H9 (cell line): ENCODE measurements around the gene IL16. TPM values are rescaled to one million over a fixed set of nuclear protein-coding genes. Genes with fewer than 3 reads are reported as not detected.

Source experiments
- DNase-seq: peaks from one replicate; pipeline ENCODE4 v3.0.0-alpha.2; 2017
- H2AFZ ChIP-seq: one replicate; pipeline ENCODE4 v1.6.1; 2013; ENCODE audit warnings: mild to moderate bottlenecking, low read length, control low read depth, moderate library complexity
- H2AK5ac ChIP-seq: 2 replicates; pipeline ENCODE4 v1.6.1; 2013; ENCODE audit warnings: low read length, control low read depth, mixed read lengths; ENCODE audit not compliant: insufficient read length
- H2BK120ac ChIP-seq: one replicate; pipeline ENCODE4 v1.6.1; 2013; ENCODE audit warnings: low read depth, mild to moderate bottlenecking, low read length, control low read depth, inconsistent platforms; ENCODE audit not compliant: poor library complexity, severe bottlenecking
- H2BK12ac ChIP-seq: 2 replicates; pipeline ENCODE4 v1.6.1; 2013; ENCODE audit warnings: low read length, control low read depth, mixed read lengths, low read depth; ENCODE audit not compliant: insufficient read length
- H2BK15ac ChIP-seq: 2 replicates; pipeline ENCODE4 v1.6.1; 2013; ENCODE audit warnings: low read depth, low read length, control low read depth
- H2BK20ac ChIP-seq: one replicate; pipeline ENCODE4 v1.6.1; 2013; ENCODE audit warnings: low read depth, mild to moderate bottlenecking, low read length, control low read depth, inconsistent platforms; ENCODE audit not compliant: poor library complexity, severe bottlenecking
- H2BK5ac ChIP-seq: 2 replicates; pipeline ENCODE4 v1.6.1; 2013; ENCODE audit warnings: low read length, control low read depth, mixed read lengths; ENCODE audit not compliant: insufficient read length
- H3K14ac ChIP-seq: 2 replicates; pipeline ENCODE4 v1.6.1; 2013; ENCODE audit warnings: low read length, control low read depth; ENCODE audit not compliant: insufficient read depth
- H3K18ac ChIP-seq: 2 replicates; pipeline ENCODE4 v1.6.1; 2013; ENCODE audit warnings: low read depth, mild to moderate bottlenecking, mixed read lengths, low read length, control low read depth; ENCODE audit not compliant: insufficient read length
- H3K23ac ChIP-seq: 2 replicates; pipeline ENCODE4 v1.6.1; 2013; ENCODE audit warnings: low read length, control low read depth, mixed read lengths, low read depth; ENCODE audit not compliant: insufficient read length
- H3K23me2 ChIP-seq: 2 replicates; pipeline ENCODE4 v1.6.1; 2013; ENCODE audit warnings: low read depth, mild to moderate bottlenecking, mixed read lengths, low read length, control low read depth; ENCODE audit not compliant: insufficient read length, poor library complexity, severe bottlenecking
- H3K27ac ChIP-seq: 2 replicates; pipeline ENCODE4 v1.5.1; 2013; ENCODE audit warnings: low read length, control low read depth, mixed read lengths, low read depth; ENCODE audit not compliant: insufficient read length
- H3K27me3 ChIP-seq: 2 replicates; pipeline ENCODE4 v1.6.1; 2013; ENCODE audit warnings: low read length, control low read depth, inconsistent platforms; ENCODE audit not compliant: insufficient read depth
- H3K4ac ChIP-seq: 2 replicates; pipeline ENCODE4 v1.6.1; 2013; ENCODE audit warnings: low read depth, mild to moderate bottlenecking, control low read depth, inconsistent platforms, low read length, moderate library complexity
- H3K4me1 ChIP-seq: 2 replicates; pipeline ENCODE4 v1.6.1; 2013; ENCODE audit warnings: low read length, control low read depth, inconsistent platforms; ENCODE audit not compliant: insufficient read depth
- H3K4me2 ChIP-seq: 2 replicates; pipeline ENCODE4 v1.6.1; 2013; ENCODE audit warnings: low read length, control low read depth, mixed read lengths; ENCODE audit not compliant: insufficient read length, insufficient read depth
- H3K56ac ChIP-seq: 2 replicates; pipeline ENCODE4 v1.6.1; 2013; ENCODE audit warnings: low read depth, mild to moderate bottlenecking, mixed read lengths, low read length, control low read depth; ENCODE audit not compliant: insufficient read length
- H3K79me1 ChIP-seq: 2 replicates; pipeline ENCODE4 v1.6.1; 2013; ENCODE audit warnings: low read depth, mild to moderate bottlenecking, moderate library complexity, low read length, control low read depth, inconsistent platforms; ENCODE audit not compliant: insufficient read depth, poor library complexity, severe bottlenecking
- H3K79me2 ChIP-seq: 2 replicates; pipeline ENCODE4 v1.6.1; 2013; ENCODE audit warnings: low read length, control low read depth, inconsistent platforms; ENCODE audit not compliant: insufficient read depth
- H3K9ac ChIP-seq: 2 replicates; pipeline ENCODE4 v1.6.1; 2013; ENCODE audit warnings: low read length, control low read depth, mixed read lengths; ENCODE audit not compliant: insufficient read length; ENCODE audit errors: extremely low read depth
- H3K9me3 ChIP-seq: one replicate; pipeline ENCODE4 v1.6.1; 2013; ENCODE audit warnings: low read depth, low read length, inconsistent platforms; ENCODE audit not compliant: control insufficient read depth
- H3T11ph ChIP-seq: one replicate; pipeline ENCODE4 v1.6.1; 2013; ENCODE audit warnings: mild to moderate bottlenecking, low read length, control low read depth, inconsistent platforms
- H4K20me1 ChIP-seq: one replicate; pipeline ENCODE4 v1.6.1; 2013; ENCODE audit not compliant: control insufficient read depth, insufficient read length, insufficient read depth
- H4K5ac ChIP-seq: 2 replicates; pipeline ENCODE4 v1.6.1; 2013; ENCODE audit warnings: low read depth, mild to moderate bottlenecking, mixed read lengths, low read length, control low read depth; ENCODE audit not compliant: insufficient read length
- H4K8ac ChIP-seq: replicated peaks from 2 replicates; pipeline ENCODE4 v1.6.1; 2013; ENCODE audit warnings: low read length, control low read depth, mixed read lengths, low read depth; ENCODE audit not compliant: insufficient read length
- H4K91ac ChIP-seq: 2 replicates; pipeline ENCODE4 v1.6.1; 2013; ENCODE audit warnings: low read depth, mild to moderate bottlenecking, moderate library complexity, mixed read lengths, low read length, control low read depth; ENCODE audit not compliant: insufficient read length
- H3K27ac Mint-ChIP-seq, 3 experiments: 2 replicates in 2 of 3; 3 replicates in 1 of 3; pipeline ENCODE4 v1.8.0; 2020 to 2021; ENCODE audit warnings: mixed read lengths in 3 of 3, mild to moderate bottlenecking in 1 of 3, moderate library complexity in 1 of 3
- H3K27me3 Mint-ChIP-seq: 2 replicates; pipeline ENCODE4 v1.8.0; 2021; ENCODE audit warnings: low read depth, mild to moderate bottlenecking, moderate library complexity, mixed read lengths
- H3K36me3 Mint-ChIP-seq, 3 experiments: 2 replicates in 2 of 3; 3 replicates in 1 of 3; pipeline ENCODE4 v1.8.0; 2020 to 2021; ENCODE audit warnings: low read depth in 3 of 3, mixed read lengths in 3 of 3; ENCODE audit not compliant: insufficient read depth in 1 of 3
- H3K4me1 Mint-ChIP-seq, 2 experiments: 2 replicates each; pipeline ENCODE4 v1.8.0; 2020; ENCODE audit warnings: mixed read lengths in 2 of 2
- H3K4me3 Mint-ChIP-seq, 2 experiments: 2 replicates in 1 of 2; 3 replicates in 1 of 2; pipeline ENCODE4 v1.8.0; 2020 to 2021; ENCODE audit warnings: mild to moderate bottlenecking in 2 of 2, mixed read lengths in 2 of 2, moderate library complexity in 1 of 2
- H3K9me3 Mint-ChIP-seq, 2 experiments: 2 replicates in 1 of 2; 3 replicates in 1 of 2; pipeline ENCODE4 v1.8.0; 2020; ENCODE audit warnings: mild to moderate bottlenecking in 2 of 2, mixed read lengths in 2 of 2, moderate library complexity in 1 of 2
- CTCF ChIP-seq: fragments of 200-600 bp; sonication (generic); conservative IDR thresholded peaks from 3 replicates; pipeline ENCODE4 v1.8.0; 2021; ENCODE audit warnings: antibody characterized with exemption, mild to moderate bottlenecking
- WGBS: extraction: QIAGEN DNeasy Blood & Tissue Kit; methylation state at CpG from one replicate; pipeline ENCODE4 v1.1.7; 2013; ENCODE audit warnings: missing lambda C conversion rate, low lambda C conversion rate, mixed read lengths; ENCODE audit not compliant: insufficient read length; ENCODE audit errors: extremely low coverage; 5-methylcytosine and 5-hydroxymethylcytosine counted together
- total RNA-seq: library from RNA; stranded (reverse); gene quantifications from 2 replicates; pipeline ENCODE4 v1.2.1, GENCODE V29; 2021

The IL16 gene
- total RNA-seq, 1 experiment from 2014 or later, result 0.28 TPM

GRCh38 chr15:81332326-81332725 lies 135.6 kb downstream of the IL16 start:
- H3K36me3 Mint-ChIP-seq, result no peaks in the 10 kb centered on the region
- no CpG with 5 or more reads among the region's 12 CpGs for WGBS
- H3K27ac ChIP-seq, result no peak overlapping the region

More at GRCh38 chr15:81332326-81332725, 135.6 kb downstream of the IL16 start:
- no peak for TF ChIP-seq CTCF
- H3K27me3 ChIP-seq, result no peaks in the 10 kb centered on the region
- no peak overlapping the region for H2AFZ ChIP-seq
- no peaks in the 10 kb centered on the region for H4K20me1 ChIP-seq
- Mint-ChIP-seq H3K9me3 (no peaks in the 10 kb centered on the region), H3K27me3 (no peaks in the 10 kb centered on the region), H3K27ac (no peak overlapping the region), H3K4me3 (no peak overlapping the region), H3K4me1 (0 out of 4 replicates have a peak, but pooled peaks cover 2 to 3% of the 10 kb centered on the region in 2 experiments)
- H3T11ph ChIP-seq, result no peak overlapping the region
- H3K4me2 ChIP-seq, result no peak overlapping the region
- no peaks in the 10 kb centered on the region for H3K79me2 ChIP-seq
- no peaks in the 10 kb centered on the region for H3K79me1 ChIP-seq
- no peak overlapping the region for H2BK15ac ChIP-seq
- H2AK5ac ChIP-seq, result no peak overlapping the region
- no peak overlapping the region for H3K9ac ChIP-seq
- no peak overlapping the region for H3K14ac ChIP-seq
- H3K9me3 ChIP-seq, result no peaks in the 10 kb centered on the region
- no peak overlapping the region for H4K8ac ChIP-seq
- DNase-seq, result peak; percentile 19
- no peaks in the 10 kb centered on the region for H3K4me1 ChIP-seq
- no peak overlapping the region for H2BK5ac ChIP-seq
- H2BK20ac ChIP-seq, result no peak overlapping the region
- no peaks in the 10 kb centered on the region for H3K23me2 ChIP-seq
- no peak overlapping the region for H3K23ac ChIP-seq
- no peak overlapping the region for H2BK120ac ChIP-seq
- no peak overlapping the region for H4K5ac ChIP-seq
- no peak overlapping the region for H3K4ac ChIP-seq
- H3K18ac ChIP-seq, result no peak overlapping the region
- H2BK12ac ChIP-seq, result no peak overlapping the region
- H4K91ac ChIP-seq, result no peak overlapping the region
- no peak overlapping the region for H3K56ac ChIP-seq
